H9 (cell line): ENCODE measurements around the gene EEF1AKMT2. TPM values are rescaled to one million over a fixed set of nuclear protein-coding genes. Genes with fewer than 3 reads are reported as not detected.
"Not testable (repeated sequence)": the region's sequence is repeated elsewhere in the genome, so short reads cannot be mapped to it uniquely, and the experiment has no call there.

Experiments
- DNase-seq: peaks from one replicate; pipeline ENCODE4 v3.0.0-alpha.2; 2017
- H2AFZ ChIP-seq: one replicate; pipeline ENCODE4 v1.6.1; 2013; ENCODE audit warnings: mild to moderate bottlenecking, low read length, control low read depth, moderate library complexity
- H2AK5ac ChIP-seq: 2 replicates; pipeline ENCODE4 v1.6.1; 2013; ENCODE audit warnings: low read length, control low read depth, mixed read lengths; ENCODE audit not compliant: insufficient read length
- H2BK120ac ChIP-seq: one replicate; pipeline ENCODE4 v1.6.1; 2013; ENCODE audit warnings: low read depth, mild to moderate bottlenecking, low read length, control low read depth, inconsistent platforms; ENCODE audit not compliant: poor library complexity, severe bottlenecking
- H2BK12ac ChIP-seq: 2 replicates; pipeline ENCODE4 v1.6.1; 2013; ENCODE audit warnings: low read length, control low read depth, mixed read lengths, low read depth; ENCODE audit not compliant: insufficient read length
- H2BK15ac ChIP-seq: 2 replicates; pipeline ENCODE4 v1.6.1; 2013; ENCODE audit warnings: low read depth, low read length, control low read depth
- H2BK20ac ChIP-seq: one replicate; pipeline ENCODE4 v1.6.1; 2013; ENCODE audit warnings: low read depth, mild to moderate bottlenecking, low read length, control low read depth, inconsistent platforms; ENCODE audit not compliant: poor library complexity, severe bottlenecking
- H2BK5ac ChIP-seq: 2 replicates; pipeline ENCODE4 v1.6.1; 2013; ENCODE audit warnings: low read length, control low read depth, mixed read lengths; ENCODE audit not compliant: insufficient read length
- H3K14ac ChIP-seq: 2 replicates; pipeline ENCODE4 v1.6.1; 2013; ENCODE audit warnings: low read length, control low read depth; ENCODE audit not compliant: insufficient read depth
- H3K18ac ChIP-seq: 2 replicates; pipeline ENCODE4 v1.6.1; 2013; ENCODE audit warnings: low read depth, mild to moderate bottlenecking, mixed read lengths, low read length, control low read depth; ENCODE audit not compliant: insufficient read length
- H3K23ac ChIP-seq: 2 replicates; pipeline ENCODE4 v1.6.1; 2013; ENCODE audit warnings: low read length, control low read depth, mixed read lengths, low read depth; ENCODE audit not compliant: insufficient read length
- H3K23me2 ChIP-seq: 2 replicates; pipeline ENCODE4 v1.6.1; 2013; ENCODE audit warnings: low read depth, mild to moderate bottlenecking, mixed read lengths, low read length, control low read depth; ENCODE audit not compliant: insufficient read length, poor library complexity, severe bottlenecking
- H3K27ac ChIP-seq: 2 replicates; pipeline ENCODE4 v1.5.1; 2013; ENCODE audit warnings: low read length, control low read depth, mixed read lengths, low read depth; ENCODE audit not compliant: insufficient read length
- H3K27me3 ChIP-seq: 2 replicates; pipeline ENCODE4 v1.6.1; 2013; ENCODE audit warnings: low read length, control low read depth, inconsistent platforms; ENCODE audit not compliant: insufficient read depth
- H3K4ac ChIP-seq: 2 replicates; pipeline ENCODE4 v1.6.1; 2013; ENCODE audit warnings: low read depth, mild to moderate bottlenecking, control low read depth, inconsistent platforms, low read length, moderate library complexity
- H3K4me1 ChIP-seq: 2 replicates; pipeline ENCODE4 v1.6.1; 2013; ENCODE audit warnings: low read length, control low read depth, inconsistent platforms; ENCODE audit not compliant: insufficient read depth
- H3K4me2 ChIP-seq: 2 replicates; pipeline ENCODE4 v1.6.1; 2013; ENCODE audit warnings: low read length, control low read depth, mixed read lengths; ENCODE audit not compliant: insufficient read length, insufficient read depth
- H3K56ac ChIP-seq: 2 replicates; pipeline ENCODE4 v1.6.1; 2013; ENCODE audit warnings: low read depth, mild to moderate bottlenecking, mixed read lengths, low read length, control low read depth; ENCODE audit not compliant: insufficient read length
- H3K79me1 ChIP-seq: 2 replicates; pipeline ENCODE4 v1.6.1; 2013; ENCODE audit warnings: low read depth, mild to moderate bottlenecking, moderate library complexity, low read length, control low read depth, inconsistent platforms; ENCODE audit not compliant: insufficient read depth, poor library complexity, severe bottlenecking
- H3K79me2 ChIP-seq: 2 replicates; pipeline ENCODE4 v1.6.1; 2013; ENCODE audit warnings: low read length, control low read depth, inconsistent platforms; ENCODE audit not compliant: insufficient read depth
- H3K9ac ChIP-seq: 2 replicates; pipeline ENCODE4 v1.6.1; 2013; ENCODE audit warnings: low read length, control low read depth, mixed read lengths; ENCODE audit not compliant: insufficient read length; ENCODE audit errors: extremely low read depth
- H3K9me3 ChIP-seq: one replicate; pipeline ENCODE4 v1.6.1; 2013; ENCODE audit warnings: low read depth, low read length, inconsistent platforms; ENCODE audit not compliant: control insufficient read depth
- H3T11ph ChIP-seq: one replicate; pipeline ENCODE4 v1.6.1; 2013; ENCODE audit warnings: mild to moderate bottlenecking, low read length, control low read depth, inconsistent platforms
- H4K20me1 ChIP-seq: one replicate; pipeline ENCODE4 v1.6.1; 2013; ENCODE audit not compliant: control insufficient read depth, insufficient read length, insufficient read depth
- H4K5ac ChIP-seq: 2 replicates; pipeline ENCODE4 v1.6.1; 2013; ENCODE audit warnings: low read depth, mild to moderate bottlenecking, mixed read lengths, low read length, control low read depth; ENCODE audit not compliant: insufficient read length
- H4K8ac ChIP-seq: replicated peaks from 2 replicates; pipeline ENCODE4 v1.6.1; 2013; ENCODE audit warnings: low read length, control low read depth, mixed read lengths, low read depth; ENCODE audit not compliant: insufficient read length
- H4K91ac ChIP-seq: 2 replicates; pipeline ENCODE4 v1.6.1; 2013; ENCODE audit warnings: low read depth, mild to moderate bottlenecking, moderate library complexity, mixed read lengths, low read length, control low read depth; ENCODE audit not compliant: insufficient read length
- H3K27ac Mint-ChIP-seq, 3 experiments: 2 replicates in 2 of 3; 3 replicates in 1 of 3; pipeline ENCODE4 v1.8.0; 2020 to 2021; ENCODE audit warnings: mixed read lengths in 3 of 3, mild to moderate bottlenecking in 1 of 3, moderate library complexity in 1 of 3
- H3K27me3 Mint-ChIP-seq: 2 replicates; pipeline ENCODE4 v1.8.0; 2021; ENCODE audit warnings: low read depth, mild to moderate bottlenecking, moderate library complexity, mixed read lengths
- H3K36me3 Mint-ChIP-seq, 3 experiments: 2 replicates in 2 of 3; 3 replicates in 1 of 3; pipeline ENCODE4 v1.8.0; 2020 to 2021; ENCODE audit warnings: low read depth in 3 of 3, mixed read lengths in 3 of 3; ENCODE audit not compliant: insufficient read depth in 1 of 3
- H3K4me1 Mint-ChIP-seq, 2 experiments: 2 replicates each; pipeline ENCODE4 v1.8.0; 2020; ENCODE audit warnings: mixed read lengths in 2 of 2
- H3K4me3 Mint-ChIP-seq, 2 experiments: 2 replicates in 1 of 2; 3 replicates in 1 of 2; pipeline ENCODE4 v1.8.0; 2020 to 2021; ENCODE audit warnings: mild to moderate bottlenecking in 2 of 2, mixed read lengths in 2 of 2, moderate library complexity in 1 of 2
- H3K9me3 Mint-ChIP-seq, 2 experiments: 2 replicates in 1 of 2; 3 replicates in 1 of 2; pipeline ENCODE4 v1.8.0; 2020; ENCODE audit warnings: mild to moderate bottlenecking in 2 of 2, mixed read lengths in 2 of 2, moderate library complexity in 1 of 2
- WGBS: extraction: QIAGEN DNeasy Blood & Tissue Kit; methylation state at CpG from one replicate; pipeline ENCODE4 v1.1.7; 2013; ENCODE audit warnings: missing lambda C conversion rate, low lambda C conversion rate, mixed read lengths; ENCODE audit not compliant: insufficient read length; ENCODE audit errors: extremely low coverage; 5-methylcytosine and 5-hydroxymethylcytosine counted together
- total RNA-seq: library from RNA; stranded (reverse); gene quantifications from 2 replicates; pipeline ENCODE4 v1.2.1, GENCODE V29; 2021
- TF ChIP-seq, protein P1 (sequence below): fragments of 200-600 bp; sonication (generic); conservative IDR thresholded peaks from 3 replicates; pipeline ENCODE4 v1.8.0; 2021; ENCODE audit warnings: antibody characterized with exemption, mild to moderate bottlenecking

EEF1AKMT2 gene
- total RNA-seq, 1 experiment from 2014 or later: 19.0 TPM

DNA sequence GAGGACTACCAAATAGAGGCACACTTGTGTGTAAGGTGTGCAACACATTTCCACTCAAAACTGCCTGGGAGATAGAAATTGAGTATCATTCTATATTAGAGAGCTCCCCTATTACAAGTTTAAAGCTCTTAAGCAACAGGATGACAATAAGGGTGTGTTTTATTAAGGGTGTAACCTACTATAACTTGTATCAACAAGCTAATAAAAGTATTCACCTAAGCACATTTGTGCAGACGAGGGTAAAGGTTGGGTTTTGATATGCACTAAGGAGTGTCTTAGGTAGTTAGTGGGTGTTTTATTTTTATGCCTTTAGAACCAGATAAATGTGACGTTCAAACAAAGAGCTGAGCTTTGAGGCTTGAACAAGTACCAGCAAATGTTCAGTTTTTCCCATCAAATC, 44.7 kb downstream of the EEF1AKMT2 start:
- Mint-ChIP-seq H3K36me3 (peaks cover 3 to 10% (median 6%) of the 10 kb centered on the region in 3 experiments), H3K27me3 (peaks cover 15% of the 10 kb centered on the region), H3K4me3 (no peak overlapping the region), H3K27ac (no peak overlapping the region), H3K9me3 (no peaks in the 10 kb centered on the region), H3K4me1 (peaks cover 18% of the 10 kb centered on the region in 2 experiments)
- no peak overlapping the region for H2AK5ac ChIP-seq
- no peak overlapping the region for H4K8ac ChIP-seq
- H2AFZ ChIP-seq: no peak overlapping the region
- H4K5ac ChIP-seq: no peak overlapping the region
- H3K14ac ChIP-seq: no peak overlapping the region
- H3K9me3 ChIP-seq: no peaks in the 10 kb centered on the region
- no peak overlapping the region for H2BK120ac ChIP-seq
- no peak overlapping the region for H2BK12ac ChIP-seq
- WGBS: no CpG with 5 or more reads among the region's 2 CpGs
- H3K9ac ChIP-seq: no peak overlapping the region
- H4K91ac ChIP-seq: no peak overlapping the region
- no peak for DNase-seq
- no peak overlapping the region for H2BK20ac ChIP-seq
- H3K18ac ChIP-seq: no peak overlapping the region
- H3K4me1 ChIP-seq: peaks cover 3% of the 10 kb centered on the region; the same call in 1 of the 2 replicates
- H3K79me1 ChIP-seq: no peaks in the 10 kb centered on the region
- H3K23ac ChIP-seq: no peak overlapping the region
- H3T11ph ChIP-seq: no peak overlapping the region
- no peak overlapping the region for H3K4ac ChIP-seq
- TF ChIP-seq, protein P1, sequence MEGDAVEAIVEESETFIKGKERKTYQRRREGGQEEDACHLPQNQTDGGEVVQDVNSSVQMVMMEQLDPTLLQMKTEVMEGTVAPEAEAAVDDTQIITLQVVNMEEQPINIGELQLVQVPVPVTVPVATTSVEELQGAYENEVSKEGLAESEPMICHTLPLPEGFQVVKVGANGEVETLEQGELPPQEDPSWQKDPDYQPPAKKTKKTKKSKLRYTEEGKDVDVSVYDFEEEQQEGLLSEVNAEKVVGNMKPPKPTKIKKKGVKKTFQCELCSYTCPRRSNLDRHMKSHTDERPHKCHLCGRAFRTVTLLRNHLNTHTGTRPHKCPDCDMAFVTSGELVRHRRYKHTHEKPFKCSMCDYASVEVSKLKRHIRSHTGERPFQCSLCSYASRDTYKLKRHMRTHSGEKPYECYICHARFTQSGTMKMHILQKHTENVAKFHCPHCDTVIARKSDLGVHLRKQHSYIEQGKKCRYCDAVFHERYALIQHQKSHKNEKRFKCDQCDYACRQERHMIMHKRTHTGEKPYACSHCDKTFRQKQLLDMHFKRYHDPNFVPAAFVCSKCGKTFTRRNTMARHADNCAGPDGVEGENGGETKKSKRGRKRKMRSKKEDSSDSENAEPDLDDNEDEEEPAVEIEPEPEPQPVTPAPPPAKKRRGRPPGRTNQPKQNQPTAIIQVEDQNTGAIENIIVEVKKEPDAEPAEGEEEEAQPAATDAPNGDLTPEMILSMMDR: no peak
- H3K56ac ChIP-seq: no peak overlapping the region
- no peak overlapping the region for H3K4me2 ChIP-seq
- H4K20me1 ChIP-seq: no peaks in the 10 kb centered on the region
- no peak overlapping the region for H3K27ac ChIP-seq
- no peaks in the 10 kb centered on the region for H3K79me2 ChIP-seq
- peaks cover 9% of the 10 kb centered on the region for H3K23me2 ChIP-seq
- peaks cover 6% of the 10 kb centered on the region; the same call in 1 of the 2 replicates for H3K27me3 ChIP-seq
- H2BK5ac ChIP-seq: no peak overlapping the region
- no peak overlapping the region for H2BK15ac ChIP-seq

DNA sequence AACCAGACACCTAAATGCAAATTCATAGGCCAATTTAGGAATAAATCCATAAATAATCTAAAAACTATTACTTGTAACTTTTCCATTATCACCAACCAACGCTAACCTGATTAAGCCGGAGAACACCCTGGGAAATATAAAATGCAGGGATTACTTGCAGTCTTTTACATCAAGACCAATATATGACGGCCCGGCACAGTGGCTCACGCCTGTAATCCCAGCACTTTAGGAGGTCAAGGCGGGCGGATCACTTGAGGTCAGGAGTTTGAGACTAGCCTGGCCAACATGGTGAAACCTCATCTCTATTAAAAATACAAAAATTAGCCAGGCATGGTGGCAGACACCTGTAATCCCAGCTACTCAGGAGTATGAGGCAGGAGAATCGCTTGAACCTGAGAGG, 45.2 kb downstream of the EEF1AKMT2 start:
- H3K79me2 ChIP-seq, H2AK5ac ChIP-seq, H2BK12ac ChIP-seq, H3K4ac ChIP-seq, H3K9me3 ChIP-seq, H3T11ph ChIP-seq, H3K9me3 Mint-ChIP-seq, H4K5ac ChIP-seq, H3K4me2 ChIP-seq, H3K4me3 Mint-ChIP-seq, H2BK15ac ChIP-seq, H3K23me2 ChIP-seq, H3K79me1 ChIP-seq, DNase-seq, H3K14ac ChIP-seq, H3K23ac ChIP-seq, H2AFZ ChIP-seq, H4K20me1 ChIP-seq, H2BK20ac ChIP-seq, H3K36me3 Mint-ChIP-seq, H3K9ac ChIP-seq, H4K8ac ChIP-seq, H4K91ac ChIP-seq, H3K27me3 ChIP-seq, H3K27ac Mint-ChIP-seq, H2BK120ac ChIP-seq, H3K56ac ChIP-seq, H3K18ac ChIP-seq, H3K4me1 ChIP-seq, H3K27ac ChIP-seq, H2BK5ac ChIP-seq: not testable (repeated sequence)
- peaks cover 24% of the 10 kb centered on the region in 2 experiments for H3K4me1 Mint-ChIP-seq
- 100% methylated on average over 1 of the region's 8 CpGs for WGBS
- H3K27me3 Mint-ChIP-seq: peaks cover 21% of the 10 kb centered on the region
